Measurements from ENCODE around the gene SERPINB10. TPM values are rescaled to one million over a fixed set of nuclear protein-coding genes. Genes with fewer than 3 reads are reported as not detected.
"Not testable (repeated sequence)": the region's sequence is repeated elsewhere in the genome, so short reads cannot be mapped to it uniquely, and the experiment has no call there.

Gene SERPINB10
- total RNA-seq, 2 donors from 2014 or later, result 0.47 TPM; not detected in 1

GRCh38 chr18:63936156-63936931 lies 28.6 kb downstream of the SERPINB10 start:
- no peaks in the 10 kb centered on the region for H3K9me3 ChIP-seq
- no peaks in the 10 kb centered on the region for H3K36me3 ChIP-seq
- H3K27me3 ChIP-seq, result peaks cover 0 to 7% of the 10 kb centered on the region in 2 donors
- H3K4me1 ChIP-seq, result peaks cover 0 to 14% of the 10 kb centered on the region in 2 donors
- TF ChIP-seq CTCF (IDR thresholded peaks at IDR 0.05), result peak; percentile 64 to 81
- DNase-seq (ENCODE audit: low spot score), result peak; percentile 91
- peak overlapping the region; percentile 37 to 50 for H3K4me3 ChIP-seq
- no peak overlapping the region for H3K27ac ChIP-seq

GRCh38 chr18:63936932-63937393 lies 29.2 kb downstream of the SERPINB10 start:
- H3K27me3 ChIP-seq, result peaks cover 0 to 7% of the 10 kb centered on the region in 2 donors
- peak overlapping the region; percentile 37 to 50 for H3K4me3 ChIP-seq
- no peak overlapping the region for H3K27ac ChIP-seq

GRCh38 chr18:63940008-63940407 lies 32.2 kb downstream of the SERPINB10 start:
- no peak for DNase-seq (ENCODE audit: low spot score)
- no peak overlapping the region for H3K4me3 ChIP-seq
- peaks cover 0 to 7% of the 10 kb centered on the region in 2 donors for H3K27me3 ChIP-seq
- peaks cover 0 to 14% of the 10 kb centered on the region in 2 donors for H3K4me1 ChIP-seq
- no peak overlapping the region for H3K27ac ChIP-seq
- no peaks in the 10 kb centered on the region for H3K36me3 ChIP-seq
- H3K9me3 ChIP-seq, result no peaks in the 10 kb centered on the region
- TF ChIP-seq CTCF (IDR thresholded peaks at IDR 0.05), result no peak

More at GRCh38 chr18:63936932-63937393, 29.2 kb downstream of the SERPINB10 start:
- Histone ChIP-seq H3K9me3 (no peaks in the 10 kb centered on the region), H3K4me1 (peaks cover 0 to 14% of the 10 kb centered on the region in 2 donors), H3K36me3 (no peaks in the 10 kb centered on the region)
- no peak for DNase-seq (ENCODE audit: low spot score)
- TF ChIP-seq CTCF (IDR thresholded peaks at IDR 0.05), result no peak

- not testable (repeated sequence) for H3K27me3 ChIP-seq
Measured at GRCh38 chr18:63940543-63941050, 32.8 kb downstream of the SERPINB10 start.

GRCh38 chr18:63947051-63947790 lies 39.5 kb downstream of the SERPINB10 start:
- no peaks in the 10 kb centered on the region for H3K27me3 ChIP-seq
- peaks cover 0 to 9% of the 10 kb centered on the region in 2 donors for H3K4me1 ChIP-seq
- DNase-seq (ENCODE audit: low spot score), result no peak
- H3K9me3 ChIP-seq, result no peaks in the 10 kb centered on the region
- no peak for TF ChIP-seq CTCF (IDR thresholded peaks at IDR 0.05)
- no peak overlapping the region for H3K4me3 ChIP-seq
- H3K27ac ChIP-seq, result no peak overlapping the region
- H3K36me3 ChIP-seq, result no peaks in the 10 kb centered on the region

More at GRCh38 chr18:63940543-63941050, 32.8 kb downstream of the SERPINB10 start:
- peaks cover 0 to 14% of the 10 kb centered on the region in 2 donors for H3K4me1 ChIP-seq
- DNase-seq (ENCODE audit: low spot score); H3K9me3 ChIP-seq; H3K36me3 ChIP-seq; H3K4me3 ChIP-seq; H3K27ac ChIP-seq: not testable (repeated sequence)
